GM19035 (cell line): ENCODE measurements around the gene RPL28.

Source experiments
- ATAC-seq: cut with Tn5 transposase; IDR thresholded peaks from one replicate; pipeline ENCODE4 v1.9.1; 2021; ENCODE audit not compliant: unreplicated experiment

The RPL28 gene

DNA sequence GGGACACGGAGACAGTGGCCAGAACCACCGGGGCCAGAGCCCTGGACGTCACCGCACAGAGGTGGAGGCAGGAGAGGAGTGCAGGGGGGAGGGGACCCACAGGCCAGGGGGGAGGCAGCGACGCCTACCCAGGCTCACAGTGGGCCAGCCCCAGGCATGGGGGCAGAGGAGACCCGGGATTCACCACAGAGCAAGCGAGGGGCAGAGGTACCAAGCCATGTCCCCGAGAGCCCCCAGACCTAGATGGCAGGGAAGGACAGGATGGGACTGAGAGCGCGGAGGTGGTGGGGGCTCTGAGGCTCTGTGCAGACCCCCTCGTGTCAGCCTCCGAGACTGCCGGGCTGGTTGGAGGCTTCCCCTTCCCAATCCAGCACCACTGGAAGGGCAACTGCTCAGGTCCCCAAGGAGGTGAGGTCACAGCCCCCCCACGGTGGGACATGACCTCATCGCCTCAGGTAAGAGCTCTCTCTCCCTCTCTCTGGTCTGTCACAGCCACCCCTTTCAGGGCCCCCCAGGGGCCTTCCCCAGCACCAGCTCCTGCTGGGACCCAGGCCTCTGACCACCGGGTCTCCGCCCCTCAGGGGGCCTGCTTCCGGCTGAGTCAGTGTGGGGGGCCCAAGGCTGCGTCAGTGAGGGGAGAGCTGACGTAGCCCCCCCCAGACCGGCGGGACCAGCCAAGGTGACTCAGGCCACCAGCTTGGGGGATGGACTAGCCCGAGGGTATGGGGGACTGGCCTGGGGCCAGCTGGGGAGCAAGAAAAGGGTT, 13.2 kb upstream of the RPL28 start:
- ATAC-seq = no peak

GRCh38 chr19:55373306-55373992, 12.3 kb upstream of the RPL28 start:
- ATAC-seq = no peak

GRCh38 chr19:55373993-55374757, 11.6 kb upstream of the RPL28 start:
- no peak for ATAC-seq

- ATAC-seq = no peak
Measured at GRCh38 chr19:55376241-55376933, 9.3 kb upstream of the RPL28 start, which contains the start of gene TMEM190. TMEM190 (plus strand) TSS chr19:55376826; CDS start chr19:55376854, 28 bp downstream.

DNA sequence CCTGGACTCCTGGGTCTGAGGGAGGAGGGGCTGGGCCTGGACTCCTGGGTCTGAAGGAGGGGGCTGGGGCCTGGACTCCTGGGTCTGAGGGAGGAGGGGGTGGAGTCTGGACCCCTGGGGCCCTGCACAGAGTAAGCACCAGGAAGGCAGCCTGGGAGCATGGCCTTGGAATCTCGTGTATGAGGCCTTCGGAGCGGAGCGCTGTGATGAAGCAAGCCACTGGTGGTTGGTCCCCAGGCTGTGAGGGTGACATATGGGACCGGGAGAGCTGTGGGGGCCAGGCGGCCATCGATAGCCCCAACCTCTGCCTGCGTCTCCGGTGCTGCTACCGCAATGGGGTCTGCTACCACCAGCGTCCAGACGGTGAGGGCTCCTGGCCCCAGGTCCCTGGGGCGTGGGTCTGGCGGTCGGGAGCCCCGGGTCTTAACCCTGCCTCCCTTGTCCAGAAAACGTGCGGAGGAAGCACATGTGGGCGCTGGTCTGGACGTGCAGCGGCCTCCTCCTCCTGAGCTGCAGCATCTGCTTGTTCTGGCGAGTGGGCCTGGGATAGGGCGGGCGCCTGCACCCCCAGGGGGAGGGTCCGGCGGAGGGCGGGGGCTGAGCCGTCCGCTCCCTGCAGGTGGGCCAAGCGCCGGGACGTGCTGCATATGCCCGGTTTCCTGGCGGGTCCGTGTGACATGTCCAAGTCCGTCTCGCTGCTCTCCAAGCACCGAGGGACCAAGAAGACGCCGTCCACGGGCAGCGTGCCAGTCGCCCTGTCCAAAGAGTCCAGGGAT, 8.2 kb upstream of the RPL28 start:
- no peak for ATAC-seq

DNA sequence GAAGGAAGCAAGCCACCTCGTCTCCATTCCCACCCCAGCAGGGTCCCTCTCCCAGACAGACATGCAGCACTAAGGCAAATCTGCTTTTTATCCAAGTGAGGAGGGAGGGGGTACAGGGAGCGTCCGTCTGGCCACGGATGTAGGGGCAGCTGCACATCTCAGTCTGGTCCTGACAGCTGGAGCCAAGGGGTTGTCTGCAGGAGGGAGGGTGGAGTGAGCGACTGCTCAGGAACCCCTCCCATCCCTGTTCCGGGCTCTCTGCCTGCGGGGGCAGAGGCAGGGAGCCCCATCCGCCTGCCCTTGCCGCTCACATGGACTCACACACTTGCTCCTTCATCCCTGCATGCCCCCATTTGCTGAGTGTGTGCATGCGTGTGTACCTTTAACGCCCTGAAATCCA, 6.6 kb upstream of the RPL28 start:
- no peak for ATAC-seq

DNA sequence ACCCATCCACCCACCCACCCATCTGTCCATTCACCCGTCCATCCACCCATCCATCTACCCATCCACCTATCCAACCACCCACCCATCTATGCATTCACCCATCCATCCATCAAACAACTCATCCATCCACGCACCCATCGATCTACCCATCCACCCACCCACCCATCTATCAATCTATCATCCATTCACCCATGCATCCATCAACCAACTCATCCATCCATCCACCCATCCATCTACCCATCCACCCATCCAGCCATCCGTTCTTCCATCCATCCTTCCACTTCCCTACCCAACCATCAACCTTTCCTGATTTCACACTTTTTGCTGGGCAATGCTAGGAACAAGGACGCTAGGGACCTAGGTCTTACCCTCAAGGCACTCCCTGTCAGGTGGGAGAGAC, 3.7 kb upstream of the RPL28 start:
- no peak for ATAC-seq

GRCh38 chr19:55382522-55383054, 3.1 kb upstream of the RPL28 start:
- ATAC-seq = no peak

- no peak for ATAC-seq
Measured at GRCh38 chr19:55383279-55384130, 2.2 kb upstream of the RPL28 start.

DNA sequence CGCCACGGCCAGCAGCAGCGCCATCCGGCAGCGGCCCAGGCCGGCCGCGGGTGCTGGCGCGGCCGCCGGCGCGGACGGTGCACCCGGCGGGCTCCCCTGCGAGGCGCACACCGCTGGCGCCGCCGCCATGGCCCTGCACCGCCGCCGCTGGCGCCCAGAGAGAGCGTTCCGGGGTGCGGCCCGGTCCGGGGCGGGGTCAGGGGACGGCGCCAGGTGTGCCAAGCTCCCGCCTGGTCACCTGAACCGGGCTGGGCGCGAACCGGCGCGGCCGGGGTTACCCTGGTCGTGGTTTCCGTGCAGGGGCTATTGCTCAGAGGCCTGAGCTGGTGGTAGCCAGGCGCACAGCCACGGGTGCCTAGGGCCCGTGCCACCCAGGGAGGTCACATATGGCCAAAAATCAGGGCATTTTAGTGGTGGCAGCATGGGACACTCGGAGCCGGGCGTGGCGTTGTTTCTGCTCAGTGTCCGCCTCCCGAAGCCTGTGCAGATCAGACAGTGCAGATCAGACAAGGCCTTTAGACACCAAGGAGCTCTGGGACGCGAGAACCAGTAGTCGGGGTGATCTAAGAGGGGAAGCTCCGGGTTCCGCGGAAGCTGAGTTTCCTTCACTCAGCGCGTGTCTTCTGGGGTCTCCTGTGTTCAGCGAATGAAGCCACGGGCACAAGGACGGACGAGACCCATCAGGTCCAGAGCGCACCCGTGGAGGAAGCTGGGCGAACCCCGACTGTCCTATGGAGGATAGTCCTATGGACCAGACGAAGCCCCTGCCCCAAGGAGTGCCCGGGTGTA, 1.4 kb upstream of the RPL28 start, which contains the start of gene TMEM238:
TMEM238 (minus strand) TSS at position 162 of the 789 bp plus-strand sequence; CDS start at position 129, 33 bp downstream.
- no peak for ATAC-seq

- ATAC-seq = peak; percentile 57
Measured at GRCh38 chr19:55384920-55385723, 610 bp upstream of the RPL28 start.

DNA sequence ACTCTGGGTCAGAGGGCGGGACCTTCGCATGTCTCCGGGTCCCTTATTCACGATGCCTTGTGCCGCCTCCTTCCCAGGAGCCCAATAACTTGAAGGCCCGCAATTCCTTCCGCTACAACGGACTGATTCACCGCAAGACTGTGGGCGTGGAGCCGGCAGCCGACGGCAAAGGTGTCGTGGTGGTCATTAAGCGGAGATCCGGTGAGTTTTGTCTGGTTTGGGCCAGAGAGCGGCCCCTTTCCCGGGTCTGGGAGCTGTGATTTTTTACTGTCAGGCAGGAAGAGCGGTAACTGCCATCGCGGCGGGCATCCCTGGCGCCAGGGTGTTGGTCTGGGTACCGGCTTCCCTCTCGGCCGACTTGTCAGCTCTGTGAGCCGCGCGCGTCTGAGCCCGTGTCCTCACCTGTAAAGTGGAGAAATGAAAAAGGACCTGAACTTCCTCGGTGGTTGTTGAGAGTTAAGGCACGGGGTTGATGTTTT, 800 bp downstream of the RPL28 start:
- no peak for ATAC-seq

DNA sequence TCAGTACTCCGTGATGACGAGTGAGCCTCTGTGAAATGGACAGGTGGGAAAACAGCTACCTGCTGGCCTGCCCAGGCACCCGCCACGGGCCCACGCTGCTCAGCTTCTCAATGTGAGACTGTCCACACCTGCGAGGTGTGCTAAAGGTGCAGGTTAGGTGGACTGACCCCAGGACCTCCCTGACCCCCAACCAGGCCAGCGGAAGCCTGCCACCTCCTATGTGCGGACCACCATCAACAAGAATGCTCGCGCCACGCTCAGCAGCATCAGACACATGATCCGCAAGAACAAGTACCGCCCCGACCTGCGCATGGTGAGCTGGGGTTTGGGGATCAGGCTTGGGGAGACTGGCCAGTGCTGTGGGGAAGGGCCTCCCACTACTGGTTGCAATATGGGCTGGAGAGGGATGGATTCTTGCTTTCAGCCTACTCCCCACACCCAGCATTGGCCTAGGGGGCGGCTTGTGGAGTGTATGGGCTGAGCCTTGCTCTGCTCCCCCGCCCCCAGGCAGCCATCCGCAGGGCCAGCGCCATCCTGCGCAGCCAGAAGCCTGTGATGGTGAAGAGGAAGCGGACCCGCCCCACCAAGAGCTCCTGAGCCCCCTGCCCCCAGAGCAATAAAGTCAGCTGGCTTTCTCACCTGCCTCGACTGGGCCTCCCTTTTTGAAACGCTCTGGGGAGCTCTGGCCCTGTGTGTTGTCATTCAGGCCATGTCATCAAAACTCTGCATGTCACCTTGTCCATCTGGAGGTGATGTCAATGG, 2.2 kb downstream of the RPL28 start:
- no peak for ATAC-seq

- ATAC-seq = no peak
Measured at GRCh38 chr19:55389386-55390317, 3.9 kb downstream of the RPL28 start.

GRCh38 chr19:55390461-55390880, 4.7 kb downstream of the RPL28 start:
- ATAC-seq = no peak
